Measurements from ENCODE around the gene MTHFD2L.

The MTHFD2L gene

DNA sequence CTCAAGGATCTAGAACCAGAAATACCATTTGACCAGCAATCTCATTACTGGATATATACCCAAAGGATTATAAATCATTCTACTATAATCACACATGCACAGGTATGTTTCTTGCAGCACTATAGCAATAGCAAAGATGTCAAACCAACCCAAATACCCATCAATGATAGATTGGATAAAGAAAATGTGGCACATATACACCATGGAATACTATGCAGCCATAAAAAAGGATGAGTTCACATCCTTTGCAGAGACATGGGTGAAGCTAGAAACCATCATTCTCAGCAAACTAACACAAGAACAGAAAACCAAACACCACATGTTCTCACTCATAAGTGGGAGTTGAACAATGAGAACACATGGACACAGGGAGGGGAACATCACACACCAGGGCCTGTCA is 25.7 kb upstream of the MTHFD2L start:
- in situ Hi-C loops (cut with MboI; ENCODE audit: low sequenced_read_pairs): loop anchor here (10.0 to 25.0 kb wide), 3 partner anchors 467 to 795 kb away; no protein-coding TSS in a partner anchor

DNA sequence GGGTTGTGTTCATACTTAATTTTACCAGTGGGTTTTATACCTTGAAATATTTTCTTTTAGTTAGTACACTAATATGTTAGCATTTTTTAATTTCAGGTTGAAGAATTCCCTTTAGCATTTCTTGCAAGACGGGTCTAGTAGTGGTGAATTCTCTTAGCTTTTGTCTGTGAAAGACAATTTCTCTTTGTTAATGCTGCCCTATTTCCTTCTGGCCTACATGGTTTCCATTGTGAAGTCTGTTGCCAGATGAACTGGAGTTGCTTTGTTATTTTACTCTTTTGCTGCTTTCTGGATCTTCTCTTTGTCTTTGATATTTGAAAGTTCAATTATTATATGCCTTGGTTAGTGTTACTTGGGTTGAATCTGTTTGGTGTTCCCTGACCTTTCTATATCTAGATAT is 25.0 kb upstream of the MTHFD2L start:
- in situ Hi-C loops (cut with MboI; ENCODE audit: low sequenced_read_pairs): loop anchor here (10.0 to 25.0 kb wide), 3 partner anchors 468 to 796 kb away; no protein-coding TSS in a partner anchor

DNA sequence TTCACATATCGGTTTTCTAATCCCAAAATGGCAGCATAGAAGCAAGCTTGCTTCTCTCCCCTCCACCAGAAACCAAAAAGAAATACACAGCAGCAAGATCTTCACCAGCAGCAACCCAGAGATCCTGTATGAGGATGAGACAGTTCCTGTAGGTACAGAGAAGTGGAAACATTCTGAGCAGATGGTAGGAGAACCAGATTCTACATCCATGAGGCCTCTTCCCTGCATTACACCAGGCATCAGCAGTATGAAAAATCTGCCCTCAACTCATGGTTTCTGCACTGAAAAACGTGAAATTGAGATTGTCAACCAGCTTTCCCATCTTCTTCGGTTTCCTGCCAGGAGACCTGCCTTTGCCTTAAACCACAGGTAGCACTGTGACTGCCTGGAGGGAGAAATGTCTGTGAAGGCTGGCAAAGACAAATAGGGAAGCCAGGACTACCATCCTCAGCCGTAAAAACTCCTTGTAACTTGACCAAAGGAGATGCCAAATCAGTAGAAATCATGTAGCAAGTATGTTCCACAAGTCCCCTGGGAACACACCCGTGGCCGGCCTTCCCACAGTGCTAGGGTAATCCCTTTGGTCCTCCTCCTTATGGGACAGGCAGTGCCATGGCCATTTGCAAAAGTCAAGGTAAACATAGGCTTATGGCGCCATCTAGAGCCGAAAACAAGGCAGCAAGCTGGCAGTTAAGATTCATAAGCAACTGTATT is 24.0 kb upstream of the MTHFD2L start:
- in situ Hi-C loops (cut with MboI; ENCODE audit: low sequenced_read_pairs): loop anchor here (10.0 to 25.0 kb wide), 3 partner anchors 469 to 797 kb away; no protein-coding TSS in a partner anchor

DNA sequence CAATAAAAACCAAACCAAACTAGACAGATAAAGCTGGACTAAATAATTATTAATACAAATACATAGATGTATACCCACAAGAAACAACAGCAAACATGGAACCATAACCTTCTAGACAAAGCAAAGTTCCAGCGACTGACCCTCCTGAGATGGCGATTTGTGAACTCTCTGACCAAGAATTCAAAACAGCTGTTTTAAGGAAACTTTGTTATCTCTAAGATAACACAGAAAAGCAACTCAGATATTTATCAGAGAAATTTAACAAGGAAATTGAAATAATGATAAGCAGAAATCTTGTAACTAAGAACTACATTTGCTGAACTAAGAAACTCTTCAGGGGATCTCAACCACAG is 23.4 kb upstream of the MTHFD2L start:
- in situ Hi-C loops (cut with MboI; ENCODE audit: low sequenced_read_pairs): loop anchor here (10.0 to 25.0 kb wide), 3 partner anchors 470 to 797 kb away; no protein-coding TSS in a partner anchor

DNA sequence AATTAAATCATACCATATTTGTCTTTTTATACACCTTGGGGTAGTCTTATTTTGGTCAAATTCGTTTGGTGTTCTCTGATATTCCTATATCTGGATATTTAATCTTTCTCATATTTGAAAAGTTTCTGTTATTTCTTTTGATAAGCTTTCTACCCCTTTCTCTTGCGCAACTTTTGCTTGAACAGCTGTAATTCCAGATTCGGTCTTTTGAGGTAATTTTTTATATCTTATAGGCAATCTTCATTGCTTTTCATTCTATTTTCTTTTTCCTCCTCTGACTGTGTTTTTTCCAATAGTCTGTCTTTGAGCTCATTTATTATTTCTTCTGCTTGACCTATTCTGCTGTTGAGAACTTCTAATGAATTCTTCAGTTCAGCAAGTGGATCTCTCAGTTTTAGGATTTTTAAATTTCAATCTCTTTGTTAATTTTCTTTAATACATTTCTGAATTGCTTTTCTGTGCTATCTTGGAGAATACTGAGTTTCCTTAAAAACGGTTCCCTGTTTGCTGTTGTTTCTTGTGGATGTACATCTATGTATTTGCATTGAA is 11.3 kb upstream of the MTHFD2L start:
- in situ Hi-C loops (cut with MboI; ENCODE audit: low sequenced_read_pairs): loop anchor here (25.0 kb wide), 2 partner anchors 584 to 809 kb away; no protein-coding TSS in a partner anchor

DNA sequence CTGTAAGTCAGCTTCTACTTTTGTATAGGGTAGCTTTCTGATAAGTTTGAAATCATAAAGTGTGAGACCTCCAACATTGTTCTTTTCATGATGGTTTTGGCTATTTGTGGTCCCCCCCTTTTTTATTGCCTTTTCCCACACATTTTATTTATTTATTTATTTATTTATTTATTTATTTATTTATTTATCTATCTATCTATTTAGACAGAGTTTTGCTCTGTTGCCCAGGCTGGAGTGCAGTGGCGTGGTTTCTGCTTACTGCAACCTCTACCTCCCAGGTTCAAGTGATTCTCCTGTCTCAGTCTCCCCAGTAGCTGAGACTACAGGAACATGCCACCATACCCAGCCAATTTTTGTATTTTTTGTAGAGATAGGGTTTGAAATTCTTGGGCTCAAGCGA is 9.7 kb upstream of the MTHFD2L start:
- in situ Hi-C loops (cut with MboI; ENCODE audit: low sequenced_read_pairs): loop anchor here (25.0 kb wide), 2 partner anchors 586 to 811 kb away; no protein-coding TSS in a partner anchor

DNA sequence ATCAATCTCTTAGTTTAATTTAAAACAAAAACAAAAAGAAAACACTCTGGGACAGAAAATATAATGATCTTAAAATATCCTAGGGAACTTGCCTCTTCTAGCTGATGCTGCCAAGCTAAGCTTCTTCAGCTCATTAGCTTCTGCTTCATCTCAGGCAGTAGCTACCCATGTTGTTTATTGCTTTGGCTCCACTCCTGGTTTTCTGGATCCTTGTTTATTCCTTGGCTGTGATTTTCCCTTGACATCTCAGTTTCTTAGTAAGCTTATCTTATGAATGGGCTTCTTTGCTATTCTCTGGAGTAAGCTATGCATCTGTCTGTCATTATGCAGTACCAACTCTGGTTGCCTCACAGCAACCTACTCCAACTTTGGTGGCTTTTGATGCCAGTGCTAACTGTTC is 5.1 kb upstream of the MTHFD2L start:
- in situ Hi-C loops (cut with MboI; ENCODE audit: low sequenced_read_pairs): no loop called here

DNA sequence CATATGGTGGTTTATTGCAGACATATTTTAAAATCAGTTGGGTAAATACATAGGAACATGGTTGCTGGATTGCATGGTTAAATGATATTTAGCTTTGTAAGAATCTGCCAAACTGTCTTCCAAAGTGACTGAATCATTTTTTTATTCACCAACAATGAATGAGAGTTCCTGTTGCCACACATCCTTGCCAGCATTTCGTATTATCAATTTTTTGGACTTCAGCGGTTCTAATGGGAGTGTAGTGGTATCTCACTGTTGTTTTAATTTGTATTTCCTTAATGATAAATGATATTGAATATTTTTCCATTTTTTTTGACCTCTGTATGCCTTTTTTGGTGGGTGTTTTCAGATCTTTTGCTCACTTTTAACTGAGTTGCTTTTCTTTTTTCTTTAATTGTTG is 1.4 kb upstream of the MTHFD2L start:
- in situ Hi-C loops (cut with MboI; ENCODE audit: low sequenced_read_pairs): no loop called here

DNA sequence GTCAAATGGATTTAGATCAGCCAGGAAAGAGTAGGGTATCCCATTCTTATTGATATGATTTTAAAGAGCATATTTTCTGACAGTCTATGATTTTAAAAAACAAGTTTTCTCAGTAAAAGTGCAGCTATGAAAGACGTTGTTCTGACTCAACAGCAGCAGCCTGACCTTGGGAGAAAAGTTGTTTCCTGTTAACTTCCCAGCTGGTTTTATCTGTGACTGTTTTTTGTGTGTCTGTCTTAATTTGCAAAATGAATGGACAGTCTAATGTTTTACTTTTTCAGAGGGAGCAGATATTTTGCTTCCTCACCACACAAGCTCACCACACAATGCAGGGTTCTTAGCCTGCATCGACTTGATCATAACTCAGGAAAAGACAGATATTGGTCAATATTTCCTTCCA is 764 bp upstream of the MTHFD2L start:
- in situ Hi-C loops (cut with MboI; ENCODE audit: low sequenced_read_pairs): no loop called here

DNA sequence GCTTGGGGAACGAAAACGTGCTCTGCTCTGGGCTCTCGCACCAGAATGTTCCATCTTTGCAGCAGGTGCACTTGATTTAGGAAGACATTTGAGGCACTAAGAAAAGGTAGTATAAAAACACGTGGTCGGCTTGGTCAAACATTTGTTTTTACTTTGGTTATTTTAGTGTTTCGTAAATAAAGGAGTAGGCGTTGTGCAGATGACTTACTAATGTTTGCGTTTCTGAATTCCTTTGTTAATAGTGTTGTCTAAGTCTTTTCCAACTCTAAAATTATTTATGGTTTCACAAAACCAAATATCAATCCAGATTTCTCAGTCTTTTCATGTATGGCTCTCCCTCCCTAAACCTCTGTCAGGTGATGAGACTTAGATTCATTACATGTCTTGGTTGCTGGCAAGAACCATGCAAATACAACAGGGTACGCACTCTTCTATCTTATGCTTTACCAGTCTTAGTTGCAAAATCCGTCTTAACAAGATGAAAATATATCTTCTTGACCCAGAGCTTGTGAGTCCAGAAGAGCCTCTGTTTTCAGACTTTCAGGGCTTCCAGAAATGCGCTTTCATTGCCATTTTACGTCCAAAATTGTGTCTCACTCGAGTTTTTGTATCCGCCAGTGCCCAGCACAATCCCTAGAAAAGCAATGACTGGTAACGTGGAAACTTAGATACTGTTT is 686 bp downstream of the MTHFD2L start:
- in situ Hi-C loops (cut with MboI; ENCODE audit: low sequenced_read_pairs): no loop called here

DNA sequence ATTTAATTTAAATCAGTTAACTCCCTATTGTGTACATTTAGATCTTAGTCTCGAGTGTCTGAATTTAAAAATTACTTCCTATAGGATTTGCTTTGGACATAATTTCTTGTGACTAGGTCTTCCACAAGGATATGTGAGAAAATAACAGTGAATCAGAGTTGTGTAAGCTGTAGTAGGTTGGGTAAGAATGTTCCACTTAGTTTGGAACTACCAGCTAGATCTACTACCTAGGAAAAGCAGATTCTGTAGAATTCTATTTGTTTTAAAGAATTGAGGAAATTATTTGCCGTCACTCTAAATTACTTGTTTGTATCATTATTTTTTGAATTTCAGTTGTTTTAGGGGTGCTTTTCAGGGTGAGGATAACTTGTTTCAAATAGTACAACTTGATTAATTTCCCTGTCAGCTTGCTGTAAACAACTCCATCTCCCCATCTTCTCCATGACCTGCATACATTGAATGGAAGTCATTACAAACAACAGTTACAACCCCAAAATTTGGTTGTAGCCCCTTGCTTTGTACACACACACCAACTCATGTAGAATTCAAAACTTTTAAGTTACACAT is 1.3 kb downstream of the MTHFD2L start:
- in situ Hi-C loops (cut with MboI; ENCODE audit: low sequenced_read_pairs): no loop called here

DNA sequence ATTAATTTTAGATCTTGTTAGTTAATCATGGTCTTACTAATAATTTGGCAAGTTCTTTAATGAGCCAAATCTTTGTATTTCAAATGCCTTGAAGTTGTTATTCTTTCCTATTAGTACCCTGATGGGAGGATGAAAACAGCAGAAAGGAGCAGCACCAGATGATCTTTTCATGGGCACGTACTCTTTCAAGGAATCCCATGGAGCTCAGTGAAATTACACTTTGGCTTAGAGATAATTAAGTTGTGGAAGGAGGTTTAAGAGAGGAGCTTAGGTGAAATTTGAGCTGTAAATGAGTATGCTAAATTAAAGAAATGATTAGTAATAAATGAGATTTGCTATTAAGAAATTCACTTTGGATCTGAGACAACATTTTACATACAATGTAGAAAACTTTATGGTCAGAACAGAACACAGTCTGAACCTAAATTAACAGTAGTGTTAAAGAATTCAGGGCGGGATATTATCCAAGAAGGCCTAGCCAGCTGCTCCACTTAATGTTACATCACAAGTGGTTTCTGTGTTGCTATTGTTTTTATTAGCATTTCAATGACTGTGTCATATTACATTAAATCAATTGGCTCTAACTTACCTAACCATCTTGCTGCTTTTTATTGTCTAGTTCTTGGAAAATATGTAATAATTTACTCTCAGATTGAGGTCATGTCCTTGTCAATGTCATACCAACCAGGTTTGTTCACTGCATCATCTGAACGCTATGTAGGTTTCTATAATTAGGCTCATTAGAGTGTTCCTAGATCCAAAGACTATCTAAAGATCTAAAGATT is 3.9 kb downstream of the MTHFD2L start:
- in situ Hi-C loops (cut with MboI; ENCODE audit: low sequenced_read_pairs): no loop called here

DNA sequence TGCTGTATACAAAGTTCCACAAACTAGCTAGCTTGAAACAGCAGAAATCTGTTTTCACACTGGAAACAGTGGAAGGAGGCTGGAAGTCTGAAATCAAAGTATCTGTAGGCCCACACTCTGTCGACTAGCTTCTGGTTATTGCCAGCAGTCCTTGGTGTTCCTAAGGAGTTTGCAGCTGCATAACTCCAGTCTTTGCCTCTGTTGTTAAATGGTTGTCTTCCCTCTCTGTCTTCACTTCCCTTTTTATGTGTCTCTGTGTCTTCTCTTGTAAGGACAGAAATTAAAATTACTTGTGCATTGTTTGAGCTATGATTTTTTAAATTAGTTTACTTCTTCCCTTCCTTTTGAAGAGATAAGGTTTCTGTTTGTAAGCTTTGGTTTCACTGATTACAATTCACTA is 8.2 kb downstream of the MTHFD2L start:
- in situ Hi-C loops (cut with MboI; ENCODE audit: low sequenced_read_pairs): no loop called here

DNA sequence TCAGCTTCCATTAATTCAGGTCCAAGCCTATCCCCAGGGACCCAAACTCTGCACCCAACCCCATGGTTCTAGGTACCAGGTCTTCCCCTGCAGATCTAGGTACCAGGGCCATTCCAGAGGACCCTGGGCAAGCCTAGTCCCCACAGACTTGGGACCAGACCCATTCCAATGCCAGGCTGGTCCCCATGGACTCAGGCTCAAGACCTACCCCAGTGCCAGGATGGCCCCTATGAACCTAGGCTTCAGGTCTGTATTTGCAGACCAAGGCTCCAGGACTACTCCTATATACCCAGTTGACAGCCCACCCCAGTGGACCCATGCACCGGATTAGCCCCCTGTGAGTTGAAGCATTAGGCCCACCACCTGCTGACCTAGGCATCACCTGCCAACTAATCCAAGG is 8.9 kb downstream of the MTHFD2L start:
- in situ Hi-C loops (cut with MboI; ENCODE audit: low sequenced_read_pairs): no loop called here

DNA sequence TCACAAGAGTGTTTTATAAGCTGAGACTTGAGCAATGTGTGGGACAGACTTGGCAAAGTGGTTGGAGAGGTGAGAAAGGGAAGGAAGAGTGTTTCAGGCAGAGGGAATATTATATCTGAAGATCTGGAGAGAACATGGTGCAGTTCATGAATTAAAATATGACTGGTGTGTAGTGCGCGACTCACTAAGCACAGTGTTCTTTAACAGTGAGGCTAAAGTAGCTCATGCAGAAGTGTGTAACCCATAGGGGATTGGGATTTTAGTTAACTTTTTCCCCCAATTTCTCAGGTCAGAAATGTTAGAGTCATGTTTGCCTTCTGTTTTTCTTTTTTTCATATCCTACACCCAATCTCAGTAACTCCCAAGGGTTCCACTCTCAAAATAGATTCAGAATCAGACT is 9.7 kb downstream of the MTHFD2L start:
- in situ Hi-C loops (cut with MboI; ENCODE audit: low sequenced_read_pairs): no loop called here

DNA sequence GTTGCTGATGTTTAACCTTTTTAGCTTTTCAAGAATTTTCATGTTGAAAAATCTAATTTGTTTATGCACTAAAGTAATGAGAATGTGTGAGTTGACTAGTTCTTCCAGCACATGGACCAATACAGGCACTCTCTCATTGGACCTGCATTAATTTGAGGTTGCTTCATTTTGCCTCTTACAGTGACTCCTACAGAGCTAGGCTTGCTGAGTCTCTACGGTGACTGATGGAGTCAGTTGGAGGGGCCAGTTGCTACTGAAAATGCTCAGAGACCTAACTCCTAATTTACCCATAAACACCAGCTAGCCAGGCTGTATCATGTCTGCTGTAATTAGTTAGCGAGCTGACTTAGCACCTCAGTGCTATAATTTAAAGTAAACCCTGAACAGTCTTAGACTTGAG is 10.9 kb downstream of the MTHFD2L start:
- in situ Hi-C loops (cut with MboI; ENCODE audit: low sequenced_read_pairs): no loop called here

DNA sequence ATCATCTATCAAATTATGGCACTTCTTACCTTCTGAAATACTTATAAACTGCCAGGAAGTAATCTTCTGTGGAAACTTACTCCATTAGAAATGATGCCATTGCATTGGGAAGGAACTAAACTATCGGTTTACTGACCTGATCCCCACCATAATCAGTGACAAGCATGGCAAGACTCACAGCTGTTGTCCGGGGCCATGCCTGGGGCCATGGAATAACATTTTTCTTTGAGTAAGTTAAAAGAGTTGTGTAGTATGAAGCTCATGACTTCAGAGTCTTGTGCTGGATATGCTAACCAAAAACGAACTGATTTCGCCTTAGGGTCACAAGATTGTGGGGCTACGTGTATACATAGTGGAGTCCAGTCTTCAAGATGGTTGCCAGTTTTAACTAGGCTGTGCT is 15.4 kb downstream of the MTHFD2L start:
- in situ Hi-C loops (cut with MboI; ENCODE audit: low sequenced_read_pairs): no loop called here

DNA sequence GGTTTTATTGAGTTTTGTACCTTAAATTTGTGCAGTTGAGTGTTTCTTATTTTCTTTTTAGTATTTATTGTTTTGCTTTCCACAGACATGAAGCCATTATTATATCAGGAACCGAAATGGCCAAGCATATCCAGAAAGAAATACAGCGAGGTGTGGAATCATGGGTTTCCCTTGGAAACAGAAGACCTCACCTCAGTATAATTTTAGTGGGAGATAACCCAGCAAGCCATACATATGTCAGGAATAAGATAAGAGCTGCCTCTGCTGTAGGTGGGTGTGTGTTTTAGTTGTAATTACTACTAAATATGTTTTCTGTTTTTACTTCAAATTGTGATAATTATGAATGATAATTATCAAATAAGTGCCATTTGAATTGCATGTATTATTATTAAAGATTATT is 16.5 kb downstream of the MTHFD2L start:
- in situ Hi-C loops (cut with MboI; ENCODE audit: low sequenced_read_pairs): no loop called here

DNA sequence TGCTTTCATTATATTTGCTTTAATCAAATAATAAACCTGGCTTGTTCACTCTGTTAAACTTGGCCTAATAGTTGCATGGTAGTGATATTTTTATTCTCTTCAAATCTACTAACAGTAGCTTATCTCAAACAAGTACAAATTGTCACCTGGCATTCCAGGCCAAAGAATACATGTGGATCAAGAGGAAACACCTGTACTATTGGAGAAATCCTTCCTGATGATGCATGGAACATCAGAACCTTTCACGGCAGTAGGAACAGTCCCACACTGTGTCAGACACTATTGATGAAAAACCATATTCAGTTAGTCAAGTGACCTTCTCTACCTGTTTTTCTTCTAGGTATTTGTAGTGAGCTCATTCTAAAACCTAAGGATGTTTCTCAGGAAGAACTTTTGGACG is 17.0 kb downstream of the MTHFD2L start:
- in situ Hi-C loops (cut with MboI; ENCODE audit: low sequenced_read_pairs): no loop called here

DNA sequence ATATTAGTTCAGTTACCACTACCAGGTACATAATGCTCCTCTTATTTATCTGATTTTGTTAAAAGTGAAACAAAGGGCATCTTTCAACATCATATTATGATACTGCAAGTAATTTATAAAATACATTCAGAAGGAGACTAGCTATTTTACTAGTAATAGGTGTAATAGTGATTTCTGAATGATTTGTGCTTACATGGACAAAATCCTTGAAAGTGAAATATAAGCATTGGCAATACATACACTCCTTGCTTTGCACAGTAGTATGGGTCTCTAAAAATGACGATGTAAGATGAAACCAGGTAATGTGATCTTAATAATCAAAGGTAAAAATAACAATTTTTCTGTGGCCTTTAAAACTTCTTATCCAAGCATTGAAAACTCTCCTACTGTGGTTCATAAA is 17.5 kb downstream of the MTHFD2L start:
- in situ Hi-C loops (cut with MboI; ENCODE audit: low sequenced_read_pairs): no loop called here

DNA sequence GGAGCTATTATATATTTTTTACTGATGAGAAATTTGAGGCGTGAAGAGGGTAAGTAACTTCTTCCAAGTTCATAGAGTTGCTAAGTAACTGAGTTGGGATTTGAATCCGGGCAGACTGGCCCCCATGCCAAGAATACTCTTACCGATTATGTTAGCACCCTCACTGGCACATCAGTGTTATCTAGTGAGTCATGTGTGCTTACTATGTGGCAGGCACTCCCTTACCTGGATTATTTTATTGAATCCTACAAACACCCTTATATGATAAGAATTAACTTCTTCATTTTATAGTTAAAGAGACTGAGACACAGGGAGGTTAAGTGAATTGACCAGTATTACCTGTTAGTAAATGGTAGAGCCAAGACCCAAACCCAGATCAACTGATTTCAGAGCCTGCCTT is 20.9 kb downstream of the MTHFD2L start:
- in situ Hi-C loops (cut with MboI; ENCODE audit: low sequenced_read_pairs): no loop called here
